ENCODE measurements around the gene MTHFD2L. TPM values are rescaled to one million over a fixed set of nuclear protein-coding genes. Genes with fewer than 3 reads are reported as not detected.

MTHFD2L gene
- total and polyA plus RNA-seq, 9 of the 15 experiments (the other 6 are each of a cell fraction or from before 2014, with no cell fraction given) = 10.0 to 39.0 (median 26.0) TPM

GRCh38 chr4:74287164-74287563, 129.2 kb downstream of the MTHFD2L start:
- intact Hi-C loops (cut with micrococcal nuclease) = no loop called here
- TF ChIP-seq ZNF551 (CRISPR knock-in tag; IDR thresholded peaks at IDR 0.05) = no peak
- no peak for TF ChIP-seq PTRF (tag; IDR thresholded peaks at IDR 0.05)
- no peak for TF ChIP-seq JUNB (CRISPR knock-in tag; conservative IDR thresholded peaks at IDR 0.05)
- TF ChIP-seq KDM1A (IDR thresholded peaks at IDR 0.05) = no peak
- TF ChIP-seq ZNF589 (CRISPR knock-in tag; IDR thresholded peaks at IDR 0.05; ENCODE audit: low read depth) = no peak
- Histone ChIP-seq H3K9me3 (replicated peaks; ENCODE audit: control insufficient read depth, insufficient read depth, low read depth, low read length) (no peaks in the 10 kb centered on the region), H3K27ac (ENCODE audit: extremely low read depth, low read depth, low read length) (no peak overlapping the region), H4K20me1 (replicated peaks; ENCODE audit: control insufficient read depth, insufficient read depth, low read length) (no peaks in the 10 kb centered on the region), H3K9me1 (ENCODE audit: control insufficient read depth, insufficient read depth, low read length) (no peaks in the 10 kb centered on the region), H3K4me3 (no peak overlapping the region), H3K4me2 (ENCODE audit: insufficient read depth, low read length) (no peak overlapping the region), H3K27me3 (ENCODE audit: control insufficient read depth in 2 of 2, insufficient read depth in 2 of 2, low read length in 2 of 2) (no peaks in the 10 kb centered on the region), H3K4me1 (replicated peaks in 1 of 2; ENCODE audit: control insufficient read depth in 2 of 2, insufficient read depth in 2 of 2, low read length in 2 of 2) (peaks cover 0 to 3% of the 10 kb centered on the region in 2 experiments; a peak in 2 of 5 replicates), H3K79me2 (ENCODE audit: control insufficient read depth, insufficient read depth, low read length) (peaks cover 73% of the 10 kb centered on the region), H3K9ac (ENCODE audit: insufficient read depth in 1 of 2, low read depth in 2 of 2, low read length in 2 of 2) (no peak overlapping the region), H3K36me3 (ENCODE audit: control insufficient read depth, insufficient read depth, low read length) (peaks cover 31% of the 10 kb centered on the region), H2AFZ (ENCODE audit: low read depth, low read length) (no peak overlapping the region)
- POLR2A ChIA-PET = no interaction called here
- FAIRE-seq = no peak
- no peak for ATAC-seq
- CTCF ChIA-PET (ENCODE audit: low intra/inter-chr PET ratio) = no interaction called here
- no peak for DNase-seq (ENCODE audit: extremely low read depth in 1 of 4, low spot score in 3 of 4)
- no TSS peak for BruUV-seq (replicated peaks)
- WGBS (ENCODE audit: insufficient coverage, low coverage, missing lambda C conversion rate) = 82% methylated on average over 1 of the region's 1 CpG
- in situ Hi-C loops (cut with MboI) = no loop called here

GRCh38 chr4:74287791-74288190, 129.9 kb downstream of the MTHFD2L start:
- CTCF ChIA-PET (ENCODE audit: low intra/inter-chr PET ratio) = no interaction called here
- H2AFZ ChIP-seq (ENCODE audit: low read depth, low read length) = no peak overlapping the region
- H3K27ac ChIP-seq (ENCODE audit: extremely low read depth, low read depth, low read length) = no peak overlapping the region
- H3K4me1 ChIP-seq (replicated peaks in 1 of 2; ENCODE audit: control insufficient read depth in 2 of 2, insufficient read depth in 2 of 2, low read length in 2 of 2) = peaks cover 0 to 3% of the 10 kb centered on the region in 2 experiments; a peak in 2 of 5 replicates
- in situ Hi-C loops (cut with MboI) (no loop called here), intact Hi-C loops (cut with micrococcal nuclease) (no loop called here)
- peaks cover 72% of the 10 kb centered on the region for H3K79me2 ChIP-seq (ENCODE audit: control insufficient read depth, insufficient read depth, low read length)
- H3K4me2 ChIP-seq (ENCODE audit: insufficient read depth, low read length) = no peak overlapping the region
- H3K36me3 ChIP-seq (ENCODE audit: control insufficient read depth, insufficient read depth, low read length) = peaks cover 31% of the 10 kb centered on the region
- H3K4me3 ChIP-seq = no peak overlapping the region
- ATAC-seq = no peak
- no peak overlapping the region for H3K9ac ChIP-seq (ENCODE audit: insufficient read depth in 1 of 2, low read depth in 2 of 2, low read length in 2 of 2)
- BruUV-seq (replicated peaks) = no TSS peak
- no peaks in the 10 kb centered on the region for H3K9me3 ChIP-seq (replicated peaks; ENCODE audit: control insufficient read depth, insufficient read depth, low read depth, low read length)
- H4K20me1 ChIP-seq (replicated peaks; ENCODE audit: control insufficient read depth, insufficient read depth, low read length) = no peaks in the 10 kb centered on the region
- no peaks in the 10 kb centered on the region for H3K9me1 ChIP-seq (ENCODE audit: control insufficient read depth, insufficient read depth, low read length)
- TF ChIP-seq ZNF217 (CRISPR knock-in tag; IDR thresholded peaks at IDR 0.05) (no peak), ZNF316 (IDR thresholded peaks at IDR 0.05) (0 out of 2 replicates have a peak, but pooled peaks have one; percentile 12)
- no peaks in the 10 kb centered on the region for H3K27me3 ChIP-seq (ENCODE audit: control insufficient read depth in 2 of 2, insufficient read depth in 2 of 2, low read length in 2 of 2)
- no peak for DNase-seq (ENCODE audit: extremely low read depth in 1 of 4, low spot score in 3 of 4)
- no peak for FAIRE-seq
- POLR2A ChIA-PET = no interaction called here

All from K562 (cell line).